ENCODE results near the gene OR4A16. TPM values are rescaled to one million over a fixed set of nuclear protein-coding genes. Genes with fewer than 3 reads are reported as not detected.

The OR4A16 gene
- total RNA-seq, 2 donors from 2014 or later = not detected

- intact Hi-C loops (cut with DNase I) = no loop called here
- Histone ChIP-seq H3K4me3 (no peak within 1 kb of the TSS), H3K9me3 (no peaks in the 10 kb centered on the region), H3K27me3 (no peaks in the 10 kb centered on the region), H3K9ac (ENCODE audit: low read depth in 2 of 2, low read length in 2 of 2) (no peak within 1 kb of the TSS), H3K27ac (no peak within 1 kb of the TSS), H3K36me3 (no peaks in the 10 kb centered on the region), H3K4me1 (no peaks in the 10 kb centered on the region)
- no peak for DNase-seq
- no peak for TF ChIP-seq CTCF (IDR thresholded peaks at IDR 0.05)
These were observed 24.7 kb downstream of the OR4A16 start, which contains the start of gene OR4A15 for GRCh38 chr11:55367674-55368073. Gene OR4A15 (plus strand): TSS chr11:55367974. CDS start chr11:55367974, 0 bp downstream.

Other genes with a start within 250 kb of the OR4A16 start
- not detected for gene TRIM48, start 81.0 kb upstream of the OR4A16 start, total RNA-seq
- gene OR4A15, start 24.8 kb downstream of the OR4A16 start, total RNA-seq = not detected
- gene OR4C15, start 211.3 kb downstream of the OR4A16 start, total RNA-seq = not detected
- gene OR4C16, start 228.9 kb downstream of the OR4A16 start, total RNA-seq = not detected